H9 (cell line): ENCODE data around the gene SLCO3A1. TPM values are rescaled to one million over a fixed set of nuclear protein-coding genes. Genes with fewer than 3 reads are reported as not detected.
A peak's percentile ranks its signal among the peaks of the same experiment; 100 is the strongest.

Source experiments
- DNase-seq: peaks from one replicate; pipeline ENCODE4 v3.0.0-alpha.2; 2017
- H2AFZ ChIP-seq: one replicate; pipeline ENCODE4 v1.6.1; 2013; ENCODE audit warnings: mild to moderate bottlenecking, low read length, control low read depth, moderate library complexity
- H2AK5ac ChIP-seq: 2 replicates; pipeline ENCODE4 v1.6.1; 2013; ENCODE audit warnings: low read length, control low read depth, mixed read lengths; ENCODE audit not compliant: insufficient read length
- H2BK120ac ChIP-seq: one replicate; pipeline ENCODE4 v1.6.1; 2013; ENCODE audit warnings: low read depth, mild to moderate bottlenecking, low read length, control low read depth, inconsistent platforms; ENCODE audit not compliant: poor library complexity, severe bottlenecking
- H2BK12ac ChIP-seq: 2 replicates; pipeline ENCODE4 v1.6.1; 2013; ENCODE audit warnings: low read length, control low read depth, mixed read lengths, low read depth; ENCODE audit not compliant: insufficient read length
- H2BK15ac ChIP-seq: 2 replicates; pipeline ENCODE4 v1.6.1; 2013; ENCODE audit warnings: low read depth, low read length, control low read depth
- H2BK20ac ChIP-seq: one replicate; pipeline ENCODE4 v1.6.1; 2013; ENCODE audit warnings: low read depth, mild to moderate bottlenecking, low read length, control low read depth, inconsistent platforms; ENCODE audit not compliant: poor library complexity, severe bottlenecking
- H2BK5ac ChIP-seq: 2 replicates; pipeline ENCODE4 v1.6.1; 2013; ENCODE audit warnings: low read length, control low read depth, mixed read lengths; ENCODE audit not compliant: insufficient read length
- H3K14ac ChIP-seq: 2 replicates; pipeline ENCODE4 v1.6.1; 2013; ENCODE audit warnings: low read length, control low read depth; ENCODE audit not compliant: insufficient read depth
- H3K18ac ChIP-seq: 2 replicates; pipeline ENCODE4 v1.6.1; 2013; ENCODE audit warnings: low read depth, mild to moderate bottlenecking, mixed read lengths, low read length, control low read depth; ENCODE audit not compliant: insufficient read length
- H3K23ac ChIP-seq: 2 replicates; pipeline ENCODE4 v1.6.1; 2013; ENCODE audit warnings: low read length, control low read depth, mixed read lengths, low read depth; ENCODE audit not compliant: insufficient read length
- H3K23me2 ChIP-seq: 2 replicates; pipeline ENCODE4 v1.6.1; 2013; ENCODE audit warnings: low read depth, mild to moderate bottlenecking, mixed read lengths, low read length, control low read depth; ENCODE audit not compliant: insufficient read length, poor library complexity, severe bottlenecking
- H3K27ac ChIP-seq: 2 replicates; pipeline ENCODE4 v1.5.1; 2013; ENCODE audit warnings: low read length, control low read depth, mixed read lengths, low read depth; ENCODE audit not compliant: insufficient read length
- H3K27me3 ChIP-seq: 2 replicates; pipeline ENCODE4 v1.6.1; 2013; ENCODE audit warnings: low read length, control low read depth, inconsistent platforms; ENCODE audit not compliant: insufficient read depth
- H3K4ac ChIP-seq: 2 replicates; pipeline ENCODE4 v1.6.1; 2013; ENCODE audit warnings: low read depth, mild to moderate bottlenecking, control low read depth, inconsistent platforms, low read length, moderate library complexity
- H3K4me1 ChIP-seq: 2 replicates; pipeline ENCODE4 v1.6.1; 2013; ENCODE audit warnings: low read length, control low read depth, inconsistent platforms; ENCODE audit not compliant: insufficient read depth
- H3K4me2 ChIP-seq: 2 replicates; pipeline ENCODE4 v1.6.1; 2013; ENCODE audit warnings: low read length, control low read depth, mixed read lengths; ENCODE audit not compliant: insufficient read length, insufficient read depth
- H3K56ac ChIP-seq: 2 replicates; pipeline ENCODE4 v1.6.1; 2013; ENCODE audit warnings: low read depth, mild to moderate bottlenecking, mixed read lengths, low read length, control low read depth; ENCODE audit not compliant: insufficient read length
- H3K79me1 ChIP-seq: 2 replicates; pipeline ENCODE4 v1.6.1; 2013; ENCODE audit warnings: low read depth, mild to moderate bottlenecking, moderate library complexity, low read length, control low read depth, inconsistent platforms; ENCODE audit not compliant: insufficient read depth, poor library complexity, severe bottlenecking
- H3K79me2 ChIP-seq: 2 replicates; pipeline ENCODE4 v1.6.1; 2013; ENCODE audit warnings: low read length, control low read depth, inconsistent platforms; ENCODE audit not compliant: insufficient read depth
- H3K9ac ChIP-seq: 2 replicates; pipeline ENCODE4 v1.6.1; 2013; ENCODE audit warnings: low read length, control low read depth, mixed read lengths; ENCODE audit not compliant: insufficient read length; ENCODE audit errors: extremely low read depth
- H3K9me3 ChIP-seq: one replicate; pipeline ENCODE4 v1.6.1; 2013; ENCODE audit warnings: low read depth, low read length, inconsistent platforms; ENCODE audit not compliant: control insufficient read depth
- H3T11ph ChIP-seq: one replicate; pipeline ENCODE4 v1.6.1; 2013; ENCODE audit warnings: mild to moderate bottlenecking, low read length, control low read depth, inconsistent platforms
- H4K20me1 ChIP-seq: one replicate; pipeline ENCODE4 v1.6.1; 2013; ENCODE audit not compliant: control insufficient read depth, insufficient read length, insufficient read depth
- H4K5ac ChIP-seq: 2 replicates; pipeline ENCODE4 v1.6.1; 2013; ENCODE audit warnings: low read depth, mild to moderate bottlenecking, mixed read lengths, low read length, control low read depth; ENCODE audit not compliant: insufficient read length
- H4K8ac ChIP-seq: replicated peaks from 2 replicates; pipeline ENCODE4 v1.6.1; 2013; ENCODE audit warnings: low read length, control low read depth, mixed read lengths, low read depth; ENCODE audit not compliant: insufficient read length
- H4K91ac ChIP-seq: 2 replicates; pipeline ENCODE4 v1.6.1; 2013; ENCODE audit warnings: low read depth, mild to moderate bottlenecking, moderate library complexity, mixed read lengths, low read length, control low read depth; ENCODE audit not compliant: insufficient read length
- H3K27ac Mint-ChIP-seq, 3 experiments: 2 replicates in 2 of 3; 3 replicates in 1 of 3; pipeline ENCODE4 v1.8.0; 2020 to 2021; ENCODE audit warnings: mixed read lengths in 3 of 3, mild to moderate bottlenecking in 1 of 3, moderate library complexity in 1 of 3
- H3K27me3 Mint-ChIP-seq: 2 replicates; pipeline ENCODE4 v1.8.0; 2021; ENCODE audit warnings: low read depth, mild to moderate bottlenecking, moderate library complexity, mixed read lengths
- H3K36me3 Mint-ChIP-seq, 3 experiments: 2 replicates in 2 of 3; 3 replicates in 1 of 3; pipeline ENCODE4 v1.8.0; 2020 to 2021; ENCODE audit warnings: low read depth in 3 of 3, mixed read lengths in 3 of 3; ENCODE audit not compliant: insufficient read depth in 1 of 3
- H3K4me1 Mint-ChIP-seq, 2 experiments: 2 replicates each; pipeline ENCODE4 v1.8.0; 2020; ENCODE audit warnings: mixed read lengths in 2 of 2
- H3K4me3 Mint-ChIP-seq, 2 experiments: 2 replicates in 1 of 2; 3 replicates in 1 of 2; pipeline ENCODE4 v1.8.0; 2020 to 2021; ENCODE audit warnings: mild to moderate bottlenecking in 2 of 2, mixed read lengths in 2 of 2, moderate library complexity in 1 of 2
- H3K9me3 Mint-ChIP-seq, 2 experiments: 2 replicates in 1 of 2; 3 replicates in 1 of 2; pipeline ENCODE4 v1.8.0; 2020; ENCODE audit warnings: mild to moderate bottlenecking in 2 of 2, mixed read lengths in 2 of 2, moderate library complexity in 1 of 2
- CTCF ChIP-seq: fragments of 200-600 bp; sonication (generic); conservative IDR thresholded peaks from 3 replicates; pipeline ENCODE4 v1.8.0; 2021; ENCODE audit warnings: antibody characterized with exemption, mild to moderate bottlenecking
- WGBS: extraction: QIAGEN DNeasy Blood & Tissue Kit; methylation state at CpG from one replicate; pipeline ENCODE4 v1.1.7; 2013; ENCODE audit warnings: missing lambda C conversion rate, low lambda C conversion rate, mixed read lengths; ENCODE audit not compliant: insufficient read length; ENCODE audit errors: extremely low coverage; 5-methylcytosine and 5-hydroxymethylcytosine counted together
- total RNA-seq: library from RNA; stranded (reverse); gene quantifications from 2 replicates; pipeline ENCODE4 v1.2.1, GENCODE V29; 2021

The SLCO3A1 gene
- total RNA-seq, 1 experiment from 2014 or later, result 9.4 TPM

DNA sequence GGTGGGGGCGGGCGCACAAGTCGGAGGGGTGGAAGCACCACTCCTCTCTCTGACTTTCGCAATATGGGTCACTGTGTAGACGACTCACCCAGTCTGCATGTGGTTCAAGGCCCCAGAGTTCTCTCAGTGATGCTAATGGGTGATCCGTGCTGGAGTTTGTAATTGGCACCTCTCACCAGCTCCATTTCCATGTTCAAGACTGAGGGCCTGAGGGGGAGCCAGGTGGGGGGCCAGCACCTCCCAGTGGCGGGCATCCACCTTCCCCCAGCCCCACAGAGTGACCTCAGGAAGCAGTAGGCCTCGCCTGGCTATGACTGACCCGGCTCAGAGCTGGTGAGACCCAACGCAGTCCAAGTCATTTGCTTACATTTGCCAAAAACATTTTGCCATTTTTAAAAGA is 310.1 kb downstream of the SLCO3A1 start:
- H2BK5ac ChIP-seq, result no peak overlapping the region
- no peak overlapping the region for H3T11ph ChIP-seq
- no peaks in the 10 kb centered on the region for H3K23me2 ChIP-seq
- H4K91ac ChIP-seq, result no peak overlapping the region
- H2AK5ac ChIP-seq, result no peak overlapping the region
- H3K27me3 Mint-ChIP-seq, result peaks cover 4% of the 10 kb centered on the region; the same call in 1 of the 2 replicates
- WGBS, result no CpG with 5 or more reads among the region's 10 CpGs
- H2BK12ac ChIP-seq, result no peak overlapping the region
- peaks cover 61 to 63% of the 10 kb centered on the region in 2 experiments for H3K4me1 Mint-ChIP-seq
- peaks cover 21% of the 10 kb centered on the region for H3K4me1 ChIP-seq
- no peaks in the 10 kb centered on the region for H4K20me1 ChIP-seq
- peak; percentile 56 for DNase-seq
- H2BK120ac ChIP-seq, result no peak overlapping the region
- peak overlapping the region; percentile 51 to 95 (median 69); a peak in 5 of 7 replicates for H3K27ac Mint-ChIP-seq
- no peaks in the 10 kb centered on the region for H3K79me1 ChIP-seq
- H3K9me3 Mint-ChIP-seq, result no peaks in the 10 kb centered on the region
- no peak overlapping the region for H4K8ac ChIP-seq
- TF ChIP-seq CTCF, result peak; percentile 28; the same call in 2 of the 3 replicates
- peak overlapping the region; percentile 56; the same call in 1 of the 2 replicates for H3K14ac ChIP-seq
- H3K4me2 ChIP-seq, result no peak overlapping the region
- no peak overlapping the region for H3K56ac ChIP-seq
- H3K4me3 Mint-ChIP-seq, result no peak overlapping the region
- H3K18ac ChIP-seq, result no peak overlapping the region
- no peaks in the 10 kb centered on the region for H3K9me3 ChIP-seq
- H3K9ac ChIP-seq, result no peak overlapping the region
- no peak overlapping the region for H4K5ac ChIP-seq
- no peak overlapping the region for H3K27ac ChIP-seq
- no peak overlapping the region for H3K4ac ChIP-seq
- H2AFZ ChIP-seq, result no peak overlapping the region
- H3K79me2 ChIP-seq, result no peaks in the 10 kb centered on the region
- H2BK15ac ChIP-seq, result no peak overlapping the region
- H3K23ac ChIP-seq, result no peak overlapping the region
- H3K36me3 Mint-ChIP-seq, result no peaks in the 10 kb centered on the region; a peak in 1 of 7 replicates
- H2BK20ac ChIP-seq, result no peak overlapping the region
- no peaks in the 10 kb centered on the region for H3K27me3 ChIP-seq
